Upper lobe of left lung (tissue), 4 donors: Measurements from ENCODE around the gene DUSP2.

Experiments
- POLR2A ChIP-seq, 4 donors: fragments of 450-650 bp; IDR thresholded peaks; one replicate each; pipeline ENCODE4 v1.5.1; 2016 to 2017; ENCODE audit warnings: antibody characterized with exemption in 4 of 4, mild to moderate bottlenecking in 2 of 4
- TF ChIP-seq, protein P1 (sequence below), 6 experiments: fragments of 450-650 bp in 4 of 6; fragments of 200-600 bp in 2 of 6; sonication (generic) in 2 of 6; IDR thresholded peaks; one replicate each; pipeline ENCODE4 v1.5.1; 2016 to 2019; ENCODE audit warnings: antibody characterized with exemption in 6 of 6

GRCh38 chr2:96157649-96158553, 12.7 kb upstream of the DUSP2 start:
- TF ChIP-seq, protein P1, sequence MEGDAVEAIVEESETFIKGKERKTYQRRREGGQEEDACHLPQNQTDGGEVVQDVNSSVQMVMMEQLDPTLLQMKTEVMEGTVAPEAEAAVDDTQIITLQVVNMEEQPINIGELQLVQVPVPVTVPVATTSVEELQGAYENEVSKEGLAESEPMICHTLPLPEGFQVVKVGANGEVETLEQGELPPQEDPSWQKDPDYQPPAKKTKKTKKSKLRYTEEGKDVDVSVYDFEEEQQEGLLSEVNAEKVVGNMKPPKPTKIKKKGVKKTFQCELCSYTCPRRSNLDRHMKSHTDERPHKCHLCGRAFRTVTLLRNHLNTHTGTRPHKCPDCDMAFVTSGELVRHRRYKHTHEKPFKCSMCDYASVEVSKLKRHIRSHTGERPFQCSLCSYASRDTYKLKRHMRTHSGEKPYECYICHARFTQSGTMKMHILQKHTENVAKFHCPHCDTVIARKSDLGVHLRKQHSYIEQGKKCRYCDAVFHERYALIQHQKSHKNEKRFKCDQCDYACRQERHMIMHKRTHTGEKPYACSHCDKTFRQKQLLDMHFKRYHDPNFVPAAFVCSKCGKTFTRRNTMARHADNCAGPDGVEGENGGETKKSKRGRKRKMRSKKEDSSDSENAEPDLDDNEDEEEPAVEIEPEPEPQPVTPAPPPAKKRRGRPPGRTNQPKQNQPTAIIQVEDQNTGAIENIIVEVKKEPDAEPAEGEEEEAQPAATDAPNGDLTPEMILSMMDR (IDR thresholded peaks at IDR 0.05) = no peak
- peak in 1 of 4 donors; percentile 6 for TF ChIP-seq POLR2A (IDR thresholded peaks at IDR 0.05)
